ENCODE measurements around the gene GLCCI1.

The GLCCI1 gene

GRCh38 chr7:7959979-7960670 is 8.5 kb upstream of the GLCCI1 start:
- Histone ChIP-seq H3K9me3 (no peaks in the 10 kb centered on the region), H3K4me3 (ENCODE audit: low read depth in 1 of 2, low read length in 1 of 2) (no peak overlapping the region), H3K27me3 (no peaks in the 10 kb centered on the region), H3K27ac (no peak overlapping the region), H3K36me3 (no peaks in the 10 kb centered on the region), H3K4me1 (ENCODE audit: control insufficient read depth in 1 of 2, insufficient read depth in 1 of 2, low read depth in 1 of 2, low read length in 1 of 2) (no peaks in the 10 kb centered on the region)
- TF ChIP-seq CTCF (IDR thresholded peaks at IDR 0.05) = no peak

- Histone ChIP-seq H3K36me3 (no peaks in the 10 kb centered on the region), H3K27me3 (no peaks in the 10 kb centered on the region), H3K4me3 (ENCODE audit: low read depth in 1 of 2, low read length in 1 of 2) (no peak overlapping the region), H3K9me3 (no peaks in the 10 kb centered on the region), H3K27ac (no peak overlapping the region), H3K4me1 (ENCODE audit: control insufficient read depth in 1 of 2, insufficient read depth in 1 of 2, low read depth in 1 of 2, low read length in 1 of 2) (peaks cover 5 to 7% of the 10 kb centered on the region in 2 experiments)
- TF ChIP-seq CTCF (IDR thresholded peaks at IDR 0.05) = no peak
Measured at GRCh38 chr7:7962851-7963250, 5.7 kb upstream of the GLCCI1 start.

GRCh38 chr7:7964250-7964649 is 4.3 kb upstream of the GLCCI1 start:
- no peak for TF ChIP-seq CTCF (IDR thresholded peaks at IDR 0.05)
- H3K27ac ChIP-seq = no peak overlapping the region
- no peak overlapping the region for H3K4me3 ChIP-seq (ENCODE audit: low read depth in 1 of 2, low read length in 1 of 2)
- no peaks in the 10 kb centered on the region for H3K27me3 ChIP-seq
- H3K9me3 ChIP-seq = no peaks in the 10 kb centered on the region
- peaks cover 10 to 11% of the 10 kb centered on the region in 2 experiments for H3K4me1 ChIP-seq (ENCODE audit: control insufficient read depth in 1 of 2, insufficient read depth in 1 of 2, low read depth in 1 of 2, low read length in 1 of 2)
- no peaks in the 10 kb centered on the region for H3K36me3 ChIP-seq

- TF ChIP-seq CTCF (IDR thresholded peaks at IDR 0.05) = no peak
- peaks cover 10 to 11% of the 10 kb centered on the region in 2 experiments for H3K4me1 ChIP-seq (ENCODE audit: control insufficient read depth in 1 of 2, insufficient read depth in 1 of 2, low read depth in 1 of 2, low read length in 1 of 2)
- H3K27me3 ChIP-seq = no peaks in the 10 kb centered on the region
- no peaks in the 10 kb centered on the region for H3K36me3 ChIP-seq
- no peaks in the 10 kb centered on the region for H3K9me3 ChIP-seq
- no peak overlapping the region for H3K4me3 ChIP-seq (ENCODE audit: low read depth in 1 of 2, low read length in 1 of 2)
- H3K27ac ChIP-seq = no peak overlapping the region
Measured at GRCh38 chr7:7964691-7965090, 3.9 kb upstream of the GLCCI1 start.

- no peaks in the 10 kb centered on the region for H3K9me3 ChIP-seq
- TF ChIP-seq CTCF (IDR thresholded peaks at IDR 0.05) = no peak
- no peak overlapping the region for H3K4me3 ChIP-seq (ENCODE audit: low read depth in 1 of 2, low read length in 1 of 2)
- H3K27me3 ChIP-seq = no peaks in the 10 kb centered on the region
- H3K36me3 ChIP-seq = no peaks in the 10 kb centered on the region
- H3K4me1 ChIP-seq (ENCODE audit: control insufficient read depth in 1 of 2, insufficient read depth in 1 of 2, low read depth in 1 of 2, low read length in 1 of 2) = peaks cover 11% of the 10 kb centered on the region in 2 experiments
- H3K27ac ChIP-seq = no peak overlapping the region
Measured at GRCh38 chr7:7965301-7965700, 3.3 kb upstream of the GLCCI1 start.
